Activated CD4-positive, alpha-beta memory T cell treated with anti-CD3 and anti-CD28 coated beads, Interleukin-2, amount 10 ng/mL, durations not matched to agents 7 days and 5 days (primary cell): ENCODE data around the gene GTPBP4. TPM values are rescaled to one million over a fixed set of nuclear protein-coding genes. Genes with fewer than 3 reads are reported as not detected.

Experiments used
- CTCF ChIA-PET: fragments of 350-600 bp; sonication (Branson Sonifier 250); formaldehyde crosslinking; loops from one replicate; lab custom pipeline; 2021; ENCODE audit warnings: antibody characterized with exemption, inconsistent platforms; lab: Charles Lee
- POLR2A ChIA-PET: fragments of 350-600 bp; sonication (Branson Sonifier 250); formaldehyde crosslinking; loops from one replicate; lab custom pipeline; 2021; ENCODE audit warnings: antibody characterized with exemption; lab: Charles Lee
- DNase-seq: peaks from one replicate; pipeline ENCODE4 v3.0.0-alpha.2; 2020
- H3K27ac Mint-ChIP-seq: one replicate; pipeline ENCODE4 v1.8.0; 2021; ENCODE audit warnings: mild to moderate bottlenecking, mixed read lengths
- H3K27me3 Mint-ChIP-seq: one replicate; pipeline ENCODE4 v1.8.0; 2021; ENCODE audit warnings: mixed read lengths
- H3K36me3 Mint-ChIP-seq: one replicate; pipeline ENCODE4 v1.8.0; 2021; ENCODE audit warnings: low read depth, mixed read lengths
- H3K4me1 Mint-ChIP-seq: one replicate; pipeline ENCODE4 v1.8.0; 2021; ENCODE audit warnings: mixed read lengths
- H3K4me3 Mint-ChIP-seq: one replicate; pipeline ENCODE4 v1.8.0; 2021; ENCODE audit warnings: mild to moderate bottlenecking, mixed read lengths
- H3K9me3 Mint-ChIP-seq: one replicate; pipeline ENCODE4 v1.8.0; 2021; ENCODE audit warnings: mixed read lengths
- total RNA-seq, 2 experiments: library from RNA; stranded (reverse); gene quantifications; one replicate each; pipeline ENCODE4 v1.2.3, GENCODE V29; 2021

Gene GTPBP4
- total RNA-seq, 2 experiments from 2014 or later, result 50.9 to 59.6 TPM

- Mint-ChIP-seq H3K27ac (no peak overlapping the region), H3K27me3 (peaks cover 9% of the 10 kb centered on the region), H3K9me3 (no peaks in the 10 kb centered on the region), H3K4me1 (no peaks in the 10 kb centered on the region), H3K4me3 (no peak overlapping the region), H3K36me3 (no peaks in the 10 kb centered on the region)
- DNase-seq, result no peak
- POLR2A ChIA-PET, result no interaction called here
- CTCF ChIA-PET, result no interaction called here
Observed at GRCh38 chr10:955820-956217, 32.4 kb upstream of the GTPBP4 start.

GRCh38 chr10:958106-958505, 30.1 kb upstream of the GTPBP4 start:
- Mint-ChIP-seq H3K36me3 (no peaks in the 10 kb centered on the region), H3K4me3 (no peak overlapping the region), H3K4me1 (no peaks in the 10 kb centered on the region), H3K27me3 (peaks cover 8% of the 10 kb centered on the region), H3K27ac (no peak overlapping the region), H3K9me3 (no peaks in the 10 kb centered on the region)
- DNase-seq, result no peak
- POLR2A ChIA-PET, result no interaction called here
- CTCF ChIA-PET, result interaction anchor here (1.8 kb wide), 1 partner anchor 15 kb away, joined by 3 read pairs; no protein-coding TSS in a partner anchor

- CTCF ChIA-PET, result no interaction called here
- no peak for DNase-seq
- Mint-ChIP-seq H3K4me3 (no peak overlapping the region), H3K27me3 (peaks cover 8% of the 10 kb centered on the region), H3K36me3 (no peaks in the 10 kb centered on the region), H3K27ac (no peak overlapping the region), H3K4me1 (no peaks in the 10 kb centered on the region), H3K9me3 (no peaks in the 10 kb centered on the region)
- POLR2A ChIA-PET, result no interaction called here
Observed at GRCh38 chr10:958856-959255, 29.4 kb upstream of the GTPBP4 start.

- no peak overlapping the region for H3K4me3 Mint-ChIP-seq
- H3K27me3 Mint-ChIP-seq, result peaks cover 9% of the 10 kb centered on the region
- H3K9me3 Mint-ChIP-seq, result no peaks in the 10 kb centered on the region
- ChIA-PET POLR2A (no interaction called here), CTCF (no interaction called here)
- H3K36me3 Mint-ChIP-seq, result peaks cover 3% of the 10 kb centered on the region
- H3K27ac Mint-ChIP-seq, result no peak overlapping the region
- no peak for DNase-seq
- H3K4me1 Mint-ChIP-seq, result peaks cover 10% of the 10 kb centered on the region
Observed at GRCh38 chr10:962342-962741, 25.9 kb upstream of the GTPBP4 start.

- Mint-ChIP-seq H3K4me1 (peaks cover 11% of the 10 kb centered on the region), H3K27ac (no peak overlapping the region), H3K4me3 (no peak overlapping the region), H3K27me3 (peaks cover 12% of the 10 kb centered on the region), H3K36me3 (peaks cover 3% of the 10 kb centered on the region), H3K9me3 (no peaks in the 10 kb centered on the region)
- ChIA-PET CTCF (no interaction called here), POLR2A (no interaction called here)
- DNase-seq, result no peak
Observed at GRCh38 chr10:963186-963585, 25.0 kb upstream of the GTPBP4 start.

GRCh38 chr10:963655-964054, 24.6 kb upstream of the GTPBP4 start:
- H3K9me3 Mint-ChIP-seq, result no peaks in the 10 kb centered on the region
- no peak for DNase-seq
- H3K4me1 Mint-ChIP-seq, result peaks cover 11% of the 10 kb centered on the region
- no peak overlapping the region for H3K27ac Mint-ChIP-seq
- ChIA-PET POLR2A (no interaction called here), CTCF (no interaction called here)
- no peak overlapping the region for H3K4me3 Mint-ChIP-seq
- H3K27me3 Mint-ChIP-seq, result peaks cover 16% of the 10 kb centered on the region
- H3K36me3 Mint-ChIP-seq, result peaks cover 3% of the 10 kb centered on the region

GRCh38 chr10:964321-964987, 23.8 kb upstream of the GTPBP4 start:
- CTCF ChIA-PET, result no interaction called here
- Mint-ChIP-seq H3K4me3 (no peak overlapping the region), H3K27me3 (peaks cover 23% of the 10 kb centered on the region), H3K27ac (no peak overlapping the region), H3K4me1 (peaks cover 11% of the 10 kb centered on the region), H3K9me3 (no peaks in the 10 kb centered on the region), H3K36me3 (peaks cover 3% of the 10 kb centered on the region)
- DNase-seq, result no peak
- POLR2A ChIA-PET, result no interaction called here

GRCh38 chr10:964988-965417, 23.2 kb upstream of the GTPBP4 start:
- no peaks in the 10 kb centered on the region for H3K9me3 Mint-ChIP-seq
- H3K27me3 Mint-ChIP-seq, result peaks cover 24% of the 10 kb centered on the region
- H3K27ac Mint-ChIP-seq, result no peak overlapping the region
- POLR2A ChIA-PET, result no interaction called here
- peaks cover 3% of the 10 kb centered on the region for H3K36me3 Mint-ChIP-seq
- DNase-seq, result no peak
- H3K4me1 Mint-ChIP-seq, result peaks cover 11% of the 10 kb centered on the region
- CTCF ChIA-PET, result no interaction called here
- no peak overlapping the region for H3K4me3 Mint-ChIP-seq

GRCh38 chr10:966466-967235, 21.6 kb upstream of the GTPBP4 start:
- peaks cover 11% of the 10 kb centered on the region for H3K4me1 Mint-ChIP-seq
- no peak for DNase-seq
- no peaks in the 10 kb centered on the region for H3K9me3 Mint-ChIP-seq
- no peak overlapping the region for H3K4me3 Mint-ChIP-seq
- POLR2A ChIA-PET, result no interaction called here
- H3K27me3 Mint-ChIP-seq, result peaks cover 30% of the 10 kb centered on the region
- H3K36me3 Mint-ChIP-seq, result peaks cover 3% of the 10 kb centered on the region
- CTCF ChIA-PET, result no interaction called here
- no peak overlapping the region for H3K27ac Mint-ChIP-seq

- DNase-seq, result no peak
- peaks cover 3% of the 10 kb centered on the region for H3K36me3 Mint-ChIP-seq
- H3K27ac Mint-ChIP-seq, result no peak overlapping the region
- no peak overlapping the region for H3K4me3 Mint-ChIP-seq
- H3K9me3 Mint-ChIP-seq, result no peaks in the 10 kb centered on the region
- POLR2A ChIA-PET, result no interaction called here
- CTCF ChIA-PET, result no interaction called here
- H3K27me3 Mint-ChIP-seq, result peaks cover 34% of the 10 kb centered on the region
- peaks cover 11% of the 10 kb centered on the region for H3K4me1 Mint-ChIP-seq
Observed at GRCh38 chr10:968546-969199, 19.6 kb upstream of the GTPBP4 start.

- Mint-ChIP-seq H3K27ac (no peak overlapping the region), H3K4me3 (no peak overlapping the region), H3K36me3 (peaks cover 3% of the 10 kb centered on the region), H3K4me1 (peaks cover 11% of the 10 kb centered on the region), H3K9me3 (no peaks in the 10 kb centered on the region), H3K27me3 (peaks cover 34% of the 10 kb centered on the region)
- ChIA-PET CTCF (no interaction called here), POLR2A (interaction anchor here (0.7 kb wide), 1 partner anchor 79 kb away, joined by 3 read pairs; the partner anchor contains the start of gene IDI1)
- DNase-seq, result no peak
Observed at GRCh38 chr10:969473-970150, 18.6 kb upstream of the GTPBP4 start.

GRCh38 chr10:970311-971149, 17.7 kb upstream of the GTPBP4 start:
- Mint-ChIP-seq H3K36me3 (peaks cover 3% of the 10 kb centered on the region), H3K27ac (no peak overlapping the region), H3K4me1 (peaks cover 11% of the 10 kb centered on the region), H3K4me3 (no peak overlapping the region), H3K9me3 (no peaks in the 10 kb centered on the region), H3K27me3 (peaks cover 34% of the 10 kb centered on the region)
- ChIA-PET POLR2A (interaction anchor here (0.7 kb wide), 1 partner anchor 78 kb away, joined by 3 read pairs; the partner anchor contains the start of gene IDI1), CTCF (no interaction called here)
- DNase-seq, result no peak
